ENCODE results near the gene CHI3L1.

CHI3L1 gene

DNA sequence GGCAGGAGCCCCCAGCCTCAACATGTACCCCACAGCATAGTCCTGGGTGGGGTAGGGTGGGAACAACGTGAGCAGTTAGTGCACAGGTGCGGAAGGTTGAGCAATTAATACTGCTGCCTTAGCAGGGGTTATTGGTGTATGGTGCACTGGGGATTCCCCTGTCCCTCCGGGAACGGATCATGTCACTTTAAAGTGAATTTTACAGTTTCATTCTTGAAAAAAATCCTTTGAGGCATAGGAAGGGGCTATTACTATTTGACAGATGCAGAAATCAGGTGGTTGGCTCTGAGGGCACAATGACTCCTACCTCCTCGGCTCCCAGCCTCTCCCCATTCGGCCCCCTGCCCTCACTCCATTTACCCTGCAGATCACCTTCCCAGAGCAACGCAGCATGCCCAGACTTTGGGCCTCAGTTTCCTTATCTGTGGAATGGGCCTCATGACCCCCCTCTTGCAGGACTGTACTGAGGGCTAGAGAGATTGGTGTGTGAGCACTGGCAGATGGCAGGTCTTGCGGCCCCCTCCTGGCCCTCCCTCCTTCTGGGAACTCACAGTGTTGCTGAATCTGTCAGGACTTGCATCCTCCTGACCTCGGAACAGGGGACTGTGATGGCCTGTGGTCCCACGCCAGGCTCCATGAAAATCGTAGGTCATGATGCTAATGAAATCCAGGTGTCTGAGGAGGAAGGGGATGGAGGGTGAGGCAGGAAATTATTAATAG lies 5.7 kb downstream of the CHI3L1 start:
- no peak for DNase-seq

DNA sequence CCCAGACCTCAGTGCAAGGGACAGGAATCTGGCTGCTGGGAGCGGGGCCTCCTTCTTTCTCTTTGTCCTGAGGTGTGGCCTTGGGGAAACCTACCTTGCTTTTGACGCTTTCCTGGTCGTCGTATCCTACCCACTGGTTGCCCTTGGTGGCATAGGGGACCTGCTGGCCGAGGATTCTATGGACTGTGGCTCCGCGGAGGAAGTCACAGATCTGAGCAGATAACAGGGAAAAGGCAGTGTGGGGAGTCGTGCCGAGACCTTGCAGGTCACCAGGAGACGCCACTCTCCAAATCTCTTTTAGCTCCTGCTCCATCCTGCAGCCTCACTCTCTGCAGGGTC lies 6.9 kb downstream of the CHI3L1 start:
- DNase-seq, result no peak

- DNase-seq, result no peak
These were observed 7.5 kb downstream of the CHI3L1 start for GRCh38 chr1:203178821-203179666.

GRCh38 chr1:203178083-203178482 lies 8.4 kb downstream of the CHI3L1 start:
- no peak for DNase-seq

GRCh38 chr1:203177470-203178039 lies 8.9 kb downstream of the CHI3L1 start:
- DNase-seq, result no peak

- no peak for DNase-seq
These were observed 9.5 kb downstream of the CHI3L1 start for GRCh38 chr1:203177036-203177405.

DNA sequence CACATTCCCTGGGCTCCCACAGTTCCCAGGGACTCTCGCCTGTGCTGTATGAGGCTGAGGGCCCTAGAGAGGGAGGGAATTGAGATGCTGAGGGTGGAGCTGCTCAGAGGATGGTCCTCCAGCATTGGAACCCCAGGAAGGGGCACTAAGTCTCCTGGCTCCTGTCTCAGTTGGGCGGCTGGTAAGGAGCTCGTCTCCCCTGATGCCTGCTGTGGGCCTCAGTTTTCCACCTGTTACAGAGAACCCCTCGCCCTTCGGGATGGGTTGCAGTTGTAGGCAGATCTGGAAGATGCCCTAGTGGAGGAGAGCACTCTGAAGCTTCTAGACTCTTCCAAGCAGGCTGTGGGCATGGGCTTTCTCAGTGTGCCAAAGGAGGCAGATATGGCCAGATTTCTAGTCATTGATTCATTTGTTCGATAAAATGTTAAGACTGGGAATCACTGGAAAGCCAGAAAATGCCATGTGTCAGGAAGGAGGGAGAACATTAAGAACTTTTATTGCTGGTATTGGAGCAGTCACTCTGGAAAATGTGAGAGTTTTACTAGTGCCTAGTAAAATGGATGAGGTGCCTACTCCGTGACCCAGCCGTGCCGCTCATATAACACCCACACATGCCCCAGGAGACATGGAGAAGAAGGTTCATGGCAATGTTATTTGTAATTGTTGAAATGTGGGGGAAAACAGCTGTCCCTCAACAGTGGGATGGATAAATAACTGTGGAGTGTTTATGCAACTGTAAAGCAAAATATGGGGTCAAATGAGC lies 10.1 kb downstream of the CHI3L1 start:
- no peak for DNase-seq

DNA sequence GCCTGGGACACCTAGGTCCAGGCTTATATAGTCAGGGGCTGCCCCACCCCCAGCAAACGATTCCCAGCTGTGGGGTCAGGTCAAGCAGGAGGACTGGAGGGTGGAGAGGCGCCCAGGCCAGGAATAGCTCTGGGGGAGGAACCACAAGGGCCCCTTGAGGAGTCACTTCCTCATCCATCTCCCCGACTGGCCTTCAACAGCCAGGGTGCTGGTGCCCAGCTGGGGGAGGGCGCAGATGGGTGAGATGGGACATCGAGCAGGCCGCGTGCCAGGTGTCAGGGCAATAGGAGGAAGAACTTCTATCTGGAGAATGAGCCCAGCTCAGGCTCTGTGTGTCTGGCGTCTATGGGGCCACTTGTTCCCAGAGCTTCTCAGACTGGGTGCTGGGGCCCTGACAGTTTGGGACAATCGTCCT lies 10.7 kb downstream of the CHI3L1 start:
- no peak for DNase-seq

DNA sequence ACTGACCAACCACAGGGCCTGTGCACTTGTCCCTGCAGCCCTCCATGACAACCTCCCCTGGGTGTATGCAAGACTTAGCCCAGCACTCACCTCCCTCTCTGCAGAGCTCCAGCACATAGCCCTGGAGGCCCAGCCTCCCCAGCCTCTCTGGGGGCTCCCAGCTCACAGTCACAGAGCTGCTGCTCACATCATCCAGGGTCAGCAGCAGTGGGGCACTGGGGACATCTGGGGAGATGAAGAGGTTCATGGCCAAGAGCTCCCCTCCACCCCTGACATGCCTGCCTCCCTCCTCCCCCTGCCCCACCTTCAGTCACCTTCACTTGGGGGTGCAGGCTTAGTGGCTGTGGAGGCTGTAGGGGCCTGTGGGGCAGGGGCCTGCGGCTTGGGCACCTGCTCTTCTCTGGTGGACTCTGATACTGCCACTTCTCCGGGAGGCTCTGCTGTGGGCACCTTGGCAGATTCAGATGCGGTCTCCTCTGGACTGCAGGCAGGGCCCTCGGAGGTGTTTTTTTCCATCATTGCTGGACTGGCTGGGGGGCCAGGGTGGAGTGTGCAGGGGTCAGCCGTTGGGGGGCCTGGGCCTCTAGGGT lies 11.2 kb downstream of the CHI3L1 start, which contains the start of gene MYBPH:
Gene MYBPH (minus strand): TSS at position 590 of the 590 bp plus-strand sequence. CDS start 71 bp downstream, at position 519.
- DNase-seq, result no peak

- no peak for DNase-seq
These were observed 12.0 kb downstream of the CHI3L1 start for GRCh38 chr1:203174324-203174985.

DNA sequence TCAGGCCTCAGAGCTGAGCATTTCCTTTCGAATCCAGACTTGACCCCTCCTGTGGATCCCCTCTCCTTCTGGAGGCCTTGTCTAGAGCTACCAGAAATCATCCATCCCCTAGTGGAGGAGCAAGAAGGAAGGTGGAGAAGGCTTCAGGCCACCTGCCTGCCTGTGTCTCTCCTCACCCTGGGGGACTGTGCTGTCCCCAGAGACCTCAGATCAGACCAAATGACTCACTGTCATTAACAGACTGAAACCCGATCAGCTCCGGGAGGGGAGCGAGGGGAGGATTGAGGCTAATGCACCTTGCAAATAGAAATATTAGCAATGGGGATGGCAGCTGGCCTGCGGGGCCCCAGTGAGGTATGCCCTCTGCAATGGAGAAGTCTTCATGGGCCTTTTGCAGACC lies 12.9 kb downstream of the CHI3L1 start:
- DNase-seq, result no peak

GRCh38 chr1:203173011-203173555 lies 13.4 kb downstream of the CHI3L1 start:
- DNase-seq, result no peak

- peak; percentile 8 for DNase-seq
These were observed 14.1 kb downstream of the CHI3L1 start for GRCh38 chr1:203172184-203173010.

DNA sequence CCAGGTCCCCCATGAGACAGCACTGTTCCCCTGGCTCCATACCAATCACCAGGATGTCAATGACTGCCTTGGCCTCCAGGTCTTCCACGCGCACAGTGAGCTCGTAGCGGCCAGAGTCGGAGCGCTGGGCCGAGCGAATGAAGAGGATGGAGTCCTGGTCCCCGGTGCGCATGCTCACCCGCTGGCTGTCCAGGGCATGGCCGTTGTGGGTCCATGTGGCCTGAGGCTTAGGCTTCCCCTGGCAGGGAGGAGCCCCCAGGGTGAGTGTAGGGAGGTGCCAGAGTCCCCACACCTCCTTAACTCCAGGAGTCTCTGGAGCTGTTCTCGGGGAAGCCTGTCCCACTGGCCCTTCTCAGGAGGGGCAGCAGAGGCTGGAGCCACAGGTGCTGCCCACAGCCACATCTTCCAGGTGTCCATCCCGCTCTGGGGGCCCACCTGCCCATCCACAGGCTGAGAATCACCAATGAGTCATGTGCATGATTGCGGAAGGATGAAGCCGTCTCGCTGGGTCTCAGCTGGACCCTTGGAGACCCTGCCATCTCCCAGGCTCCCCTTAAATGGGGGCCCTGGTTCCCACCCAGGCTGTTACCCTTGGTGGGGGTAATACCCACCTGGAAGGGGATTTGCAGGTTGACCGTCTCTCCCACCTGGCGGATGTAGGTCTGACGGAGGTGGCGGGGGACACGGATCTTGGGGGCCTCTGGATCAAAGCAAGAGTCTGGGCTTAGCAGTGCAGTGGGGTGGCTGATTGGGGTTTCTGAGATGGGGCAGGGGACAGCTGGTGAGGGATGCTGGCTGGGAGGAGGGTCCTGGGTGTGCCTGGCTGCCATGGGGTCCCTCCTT lies 14.9 kb downstream of the CHI3L1 start:
- no peak for DNase-seq

DNA sequence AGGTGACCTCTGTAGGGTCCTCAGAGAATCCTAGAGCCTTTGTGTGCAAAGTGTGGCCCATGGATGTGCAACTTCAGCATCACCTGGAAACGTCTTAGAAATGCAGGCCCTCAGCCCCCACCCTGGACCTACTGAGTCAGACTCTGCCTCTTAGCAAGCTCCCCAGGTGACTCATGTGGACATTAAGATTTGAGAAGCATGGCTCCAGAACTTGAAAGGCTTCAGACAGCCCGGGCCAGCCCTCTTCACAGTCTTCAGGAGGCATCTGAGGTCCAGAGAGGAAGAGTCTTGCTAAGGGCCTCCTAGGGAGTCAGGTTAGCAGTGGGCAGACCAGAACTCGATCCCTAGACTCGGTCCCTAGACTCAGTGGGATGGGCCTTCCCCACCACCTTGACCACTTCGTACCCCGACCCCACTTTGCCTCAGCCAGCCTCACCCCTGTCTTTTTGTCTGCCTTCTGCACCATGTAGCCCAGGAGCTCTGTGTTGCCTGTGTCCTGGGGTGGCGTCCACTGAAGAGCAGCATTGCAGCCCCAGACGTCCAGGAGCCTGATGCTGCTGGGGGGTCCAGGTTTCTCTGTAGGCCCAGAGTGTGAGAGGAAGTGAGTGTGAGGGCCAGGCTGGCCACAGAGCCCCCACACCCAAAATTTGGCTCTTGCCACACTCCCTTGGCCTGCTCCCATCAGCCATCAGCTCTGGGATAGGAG lies 15.7 kb downstream of the CHI3L1 start:
- no peak for DNase-seq

DNA sequence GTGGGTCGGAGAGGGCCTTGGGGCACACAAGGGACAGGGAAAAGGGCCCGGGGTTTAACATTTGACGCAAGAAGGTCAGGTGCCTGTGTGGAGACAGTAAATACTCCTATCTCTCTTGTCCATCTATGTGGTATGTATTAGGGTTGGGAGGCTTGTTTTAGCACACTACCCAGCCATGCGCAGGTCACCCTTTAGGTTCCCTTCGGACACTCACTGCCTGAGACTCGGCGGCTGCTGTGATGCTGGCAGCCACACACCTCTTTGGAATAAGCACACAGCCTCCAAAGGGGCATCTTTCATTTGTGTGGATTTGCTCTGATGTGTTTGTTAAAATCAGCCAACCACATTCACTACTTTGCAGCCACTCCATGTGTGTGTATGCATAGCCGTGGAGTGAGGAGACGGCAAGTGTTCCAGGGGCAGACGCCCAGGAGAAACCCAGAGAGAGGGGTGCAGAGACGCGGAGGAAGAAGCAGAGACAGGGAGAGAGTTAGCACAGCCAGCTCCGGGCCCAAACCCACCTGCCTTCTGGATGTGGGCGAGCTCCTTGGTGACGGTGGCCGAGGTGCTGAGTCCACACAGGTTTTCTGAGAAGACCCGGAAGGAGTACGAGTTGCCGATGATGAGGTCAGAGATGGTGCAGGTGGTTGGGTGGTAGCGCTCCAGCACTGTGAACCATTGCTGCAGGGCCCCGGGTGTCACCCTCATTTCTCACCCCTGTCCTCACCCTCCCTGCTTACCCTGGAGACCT lies 16.6 kb downstream of the CHI3L1 start:
- DNase-seq, result no peak

DNA sequence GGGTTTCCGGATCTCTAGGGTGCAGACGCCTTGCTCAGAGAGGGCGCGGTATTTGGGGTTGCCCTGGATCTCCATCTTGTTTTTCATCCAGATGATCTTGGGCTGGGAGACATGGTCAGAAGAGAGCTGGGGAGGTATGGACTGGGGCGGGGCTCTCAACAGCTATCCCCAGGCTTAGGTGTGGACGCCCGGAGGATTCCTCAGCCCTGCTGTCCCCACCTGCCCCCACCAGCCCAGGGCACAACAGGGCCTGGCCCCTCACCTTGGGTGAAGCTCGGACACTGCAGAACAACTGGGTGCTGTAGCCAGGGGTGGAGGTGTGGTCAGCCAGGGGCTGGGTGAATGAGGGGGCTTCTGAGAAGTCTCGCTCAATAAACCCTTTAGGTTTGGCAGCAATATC lies 17.5 kb downstream of the CHI3L1 start:
- DNase-seq, result no peak

DNA sequence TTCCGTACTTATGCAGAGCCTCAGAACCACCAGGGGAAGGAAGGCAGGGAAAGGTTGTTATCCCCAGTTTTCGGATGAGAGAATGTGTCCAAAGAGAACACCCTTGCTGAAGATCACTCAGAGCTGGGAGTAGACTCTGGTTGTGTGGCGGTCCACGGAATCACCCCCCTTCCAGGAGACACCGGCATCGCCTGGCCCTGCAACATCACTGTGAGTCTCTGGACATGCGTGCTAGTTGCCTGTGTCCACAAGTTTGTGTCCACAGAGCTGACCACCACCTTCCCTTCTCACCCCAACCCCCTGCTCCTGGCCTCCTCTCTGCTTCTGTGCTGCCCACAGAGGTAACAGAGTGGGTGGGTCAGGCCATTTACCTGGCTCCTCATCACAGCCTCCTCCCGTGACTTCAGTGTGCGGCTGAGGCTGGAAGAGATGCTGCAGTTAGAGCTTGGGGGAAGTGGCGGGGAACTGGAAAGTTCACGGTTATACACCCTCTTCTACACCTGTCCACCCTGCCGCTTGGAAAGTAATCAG lies 18.2 kb downstream of the CHI3L1 start:
- no peak for DNase-seq

DNA sequence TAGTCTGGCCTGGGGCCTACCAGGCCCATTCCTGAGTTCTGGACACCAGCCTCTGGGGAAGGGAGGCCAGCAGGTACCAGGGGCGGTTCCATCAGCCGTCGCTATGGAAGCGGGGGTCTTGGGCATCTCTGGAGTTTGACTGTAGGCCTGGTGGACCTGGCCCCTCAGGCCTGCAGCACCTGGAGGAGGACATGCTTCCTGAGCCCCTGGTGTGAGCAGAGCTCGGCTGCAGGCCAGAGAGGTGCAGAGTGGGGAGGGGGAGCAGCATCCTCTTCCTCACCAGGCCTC lies 18.6 kb downstream of the CHI3L1 start:
- no peak for DNase-seq
